Liver (tissue), 3 donors: Measurements from ENCODE around the gene TCHHL1.
A peak's percentile ranks its signal among the peaks of the same experiment; 100 is the strongest.

Experiments
- CTCF ChIP-seq: fragments of 150-350 bp; IDR thresholded peaks from 2 replicates; pipeline ENCODE4 v1.5.1; 2017; ENCODE audit warnings: improper control_type of control experiment, low read depth, low read length; ENCODE audit not compliant: missing input control
- GABPA ChIP-seq, 2 donors: IDR thresholded peaks in 1 of 2; conservative IDR thresholded peaks in 1 of 2; 2 replicates each; pipeline ENCODE4 v1.6.1; 2016; ENCODE audit warnings: antibody characterized with exemption in 2 of 2, mild to moderate bottlenecking in 1 of 2, moderate library complexity in 1 of 2
- RAD21 ChIP-seq, 2 donors: IDR thresholded peaks; 2 replicates each; pipeline ENCODE4 v1.6.1; 2016; ENCODE audit warnings: antibody characterized with exemption in 2 of 2, mild to moderate bottlenecking in 2 of 2
- TAF1 ChIP-seq: conservative IDR thresholded peaks from 2 replicates; pipeline ENCODE4 v1.6.1; 2016; ENCODE audit warnings: antibody characterized with exemption, mild to moderate bottlenecking
- YY1 ChIP-seq: IDR thresholded peaks from 2 replicates; pipeline ENCODE4 v1.6.1; 2016; ENCODE audit warnings: antibody characterized with exemption, mild to moderate bottlenecking
- donor health status: healthy.
- donor health status: healthy.

- no peak for TF ChIP-seq TAF1
- no peak for TF ChIP-seq GABPA (IDR thresholded peaks at IDR 0.05 in 1 of 2, conservative IDR thresholded peaks at IDR 0.05 in 1 of 2)
- TF ChIP-seq CTCF, result peak; percentile 33
- no peak for TF ChIP-seq RAD21 (IDR thresholded peaks at IDR 0.05)
- no peak for TF ChIP-seq YY1
Measured at GRCh38 chr1:152034654-152035538, 54.0 kb downstream of the TCHHL1 start.
